HG02763 (cell line): ENCODE results near the gene XRCC5.
A peak's percentile ranks its signal among the peaks of the same experiment; 100 is the strongest.

ENCODE experiments used
- ATAC-seq: cut with Tn5 transposase; IDR thresholded peaks from one replicate; pipeline ENCODE4 v1.9.1; 2021; ENCODE audit warnings: mild to moderate bottlenecking, moderate library complexity; ENCODE audit not compliant: unreplicated experiment

The XRCC5 gene

GRCh38 chr2:216221811-216222210 lies 112.7 kb downstream of the XRCC5 start:
- ATAC-seq = no peak

- ATAC-seq = peak; percentile 67
Measured at GRCh38 chr2:216222650-216223352, 113.7 kb downstream of the XRCC5 start.

GRCh38 chr2:216224388-216224787 lies 115.2 kb downstream of the XRCC5 start:
- no peak for ATAC-seq

GRCh38 chr2:216229277-216229914 lies 120.2 kb downstream of the XRCC5 start:
- no peak for ATAC-seq

- no peak for ATAC-seq
Measured at GRCh38 chr2:216231867-216232266, 122.7 kb downstream of the XRCC5 start.

- ATAC-seq = no peak
Measured at GRCh38 chr2:216232721-216233120, 123.6 kb downstream of the XRCC5 start.

- no peak for ATAC-seq
Measured at GRCh38 chr2:216233281-216233995, 124.3 kb downstream of the XRCC5 start.

GRCh38 chr2:216234106-216234505 lies 125.0 kb downstream of the XRCC5 start:
- ATAC-seq = no peak

GRCh38 chr2:216235462-216235861 lies 126.3 kb downstream of the XRCC5 start:
- no peak for ATAC-seq

GRCh38 chr2:216235896-216236295 lies 126.7 kb downstream of the XRCC5 start:
- no peak for ATAC-seq

GRCh38 chr2:216236486-216236885 lies 127.3 kb downstream of the XRCC5 start:
- no peak for ATAC-seq

- ATAC-seq = no peak
Measured at GRCh38 chr2:216242365-216242764, 133.2 kb downstream of the XRCC5 start.

- no peak for ATAC-seq
Measured at GRCh38 chr2:216243026-216243425, 133.9 kb downstream of the XRCC5 start.

GRCh38 chr2:216245391-216245975 lies 136.3 kb downstream of the XRCC5 start:
- ATAC-seq = no peak

GRCh38 chr2:216246766-216247165 lies 137.6 kb downstream of the XRCC5 start:
- ATAC-seq = no peak
